ENCODE data around the gene GGN. TPM values are rescaled to one million over a fixed set of nuclear protein-coding genes. Genes with fewer than 3 reads are reported as not detected.
"Not testable (repeated sequence)": the region's sequence is repeated elsewhere in the genome, so short reads cannot be mapped to it uniquely, and the experiment has no call there.

GGN gene, protein sequence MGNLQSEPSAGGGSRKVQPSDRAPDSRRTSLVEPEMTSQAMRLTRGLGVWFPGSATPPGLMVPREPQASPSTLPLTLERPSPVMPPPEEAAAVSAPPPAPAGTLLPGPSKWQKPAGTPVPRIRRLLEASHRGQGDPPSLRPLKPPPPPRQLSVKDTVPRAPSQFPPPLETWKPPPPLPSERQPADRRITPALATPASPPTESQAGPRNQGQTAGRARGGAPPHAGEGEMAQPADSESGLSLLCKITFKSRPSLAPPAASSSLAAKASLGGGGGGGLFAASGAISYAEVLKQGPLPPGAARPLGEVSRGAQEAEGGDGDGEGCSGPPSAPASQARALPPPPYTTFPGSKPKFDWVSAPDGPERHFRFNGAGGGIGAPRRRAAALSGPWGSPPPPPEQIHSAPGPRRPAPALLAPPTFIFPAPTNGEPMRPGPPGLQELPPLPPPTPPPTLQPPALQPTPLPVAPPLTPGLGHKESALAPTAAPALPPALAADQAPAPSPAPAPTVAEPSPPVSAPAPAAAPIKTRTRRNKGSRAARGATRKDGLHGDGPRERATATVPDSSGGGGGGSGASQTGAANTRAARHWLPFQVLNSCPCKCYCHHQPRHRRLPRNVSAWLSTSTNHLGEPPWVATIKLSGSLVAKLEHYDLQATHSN
- 0.86 TPM for total RNA-seq

- DNase-seq (ENCODE audit: low spot score) = peak; percentile 89
These were observed at the start of gene GGN for GRCh38 chr19:38387550-38388348. Gene GGN, minus strand, starts transcription at chr19:38388034. Its CDS starts 773 bp downstream, at chr19:38387261.

- no peak for DNase-seq (ENCODE audit: low spot score)
These were observed 49.5 kb upstream of the GGN start for GRCh38 chr19:38437295-38437694.

- no peak for DNase-seq (ENCODE audit: low spot score)
These were observed 46.8 kb upstream of the GGN start for GRCh38 chr19:38434549-38435051.

GRCh38 chr19:38433268-38433733, 45.5 kb upstream of the GGN start, which contains the start of gene RYR1:
Gene RYR1, plus strand, starts transcription at chr19:38433691. Its CDS starts 139 bp downstream, at chr19:38433830.
- DNase-seq (ENCODE audit: low spot score) = no peak

DNA sequence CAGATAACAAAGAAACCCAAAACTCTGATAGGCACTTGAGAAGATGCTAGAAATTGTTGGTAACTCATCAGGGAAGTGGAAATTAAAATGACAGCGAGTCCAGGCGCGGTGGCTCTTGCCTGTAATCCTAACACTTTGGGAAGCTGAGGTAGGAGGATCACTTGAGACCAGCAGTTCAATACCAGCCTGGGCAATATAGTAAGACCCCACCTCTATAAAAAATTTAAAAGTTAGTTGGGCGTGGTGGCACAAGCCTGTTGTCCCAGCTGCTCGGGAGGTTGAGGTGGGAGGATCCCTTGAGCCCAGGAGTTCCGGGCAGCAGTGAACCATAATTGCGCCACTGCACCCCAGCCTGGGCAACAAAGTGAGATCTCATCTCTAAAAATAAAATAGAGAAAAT, 43.1 kb upstream of the GGN start:
- no peak for DNase-seq (ENCODE audit: low spot score)

DNA sequence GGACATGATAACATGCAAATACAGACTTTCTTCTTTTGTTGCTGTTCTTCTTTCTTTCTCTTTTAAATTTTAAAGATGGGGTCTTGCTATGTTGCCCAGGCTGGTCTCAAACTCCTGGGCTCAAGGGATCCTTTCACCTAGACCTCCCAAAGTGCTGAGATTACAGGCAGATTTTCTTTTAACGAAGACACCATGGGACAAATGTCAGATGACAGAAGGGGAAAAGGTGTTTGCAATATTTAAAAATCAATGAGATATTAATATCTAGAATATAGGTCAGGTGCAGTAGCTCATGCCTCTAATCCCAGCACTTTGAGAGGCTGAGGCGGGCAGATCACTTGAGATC, 42.0 kb upstream of the GGN start:
- DNase-seq (ENCODE audit: low spot score) = no peak

GRCh38 chr19:38429055-38429810, 41.4 kb upstream of the GGN start:
- DNase-seq (ENCODE audit: low spot score) = no peak

DNA sequence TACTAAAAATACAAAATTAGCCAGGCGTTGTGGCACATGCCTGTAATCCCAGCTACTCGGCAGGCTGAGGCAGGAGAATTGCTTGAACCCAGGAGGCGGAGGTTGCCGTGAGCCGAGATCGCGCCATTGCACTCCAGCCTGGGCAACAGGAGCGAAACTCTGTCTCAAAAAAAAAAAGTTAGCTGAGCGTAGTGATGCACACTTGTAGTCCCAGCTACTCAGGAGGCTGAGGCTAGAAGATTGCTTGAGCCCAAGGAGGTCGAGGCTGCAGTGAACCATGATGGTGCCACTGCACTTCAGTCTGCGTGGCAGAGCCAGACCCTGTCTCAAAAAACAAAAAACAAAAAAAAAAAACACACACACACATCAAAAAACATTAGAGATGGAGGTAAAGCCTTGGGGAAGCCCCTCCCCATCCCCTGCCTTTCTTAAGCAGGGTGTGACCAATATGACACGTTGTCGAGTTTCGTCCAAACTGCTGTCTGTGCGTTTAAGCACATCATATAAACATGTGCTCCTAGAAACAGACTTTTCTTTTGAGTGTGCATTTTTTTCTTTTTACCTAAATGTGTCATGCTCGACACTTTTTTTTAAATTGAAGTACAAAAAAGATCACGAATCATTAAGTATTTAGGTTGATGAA, 39.3 kb upstream of the GGN start:
- DNase-seq (ENCODE audit: low spot score) = not testable (repeated sequence)

DNA sequence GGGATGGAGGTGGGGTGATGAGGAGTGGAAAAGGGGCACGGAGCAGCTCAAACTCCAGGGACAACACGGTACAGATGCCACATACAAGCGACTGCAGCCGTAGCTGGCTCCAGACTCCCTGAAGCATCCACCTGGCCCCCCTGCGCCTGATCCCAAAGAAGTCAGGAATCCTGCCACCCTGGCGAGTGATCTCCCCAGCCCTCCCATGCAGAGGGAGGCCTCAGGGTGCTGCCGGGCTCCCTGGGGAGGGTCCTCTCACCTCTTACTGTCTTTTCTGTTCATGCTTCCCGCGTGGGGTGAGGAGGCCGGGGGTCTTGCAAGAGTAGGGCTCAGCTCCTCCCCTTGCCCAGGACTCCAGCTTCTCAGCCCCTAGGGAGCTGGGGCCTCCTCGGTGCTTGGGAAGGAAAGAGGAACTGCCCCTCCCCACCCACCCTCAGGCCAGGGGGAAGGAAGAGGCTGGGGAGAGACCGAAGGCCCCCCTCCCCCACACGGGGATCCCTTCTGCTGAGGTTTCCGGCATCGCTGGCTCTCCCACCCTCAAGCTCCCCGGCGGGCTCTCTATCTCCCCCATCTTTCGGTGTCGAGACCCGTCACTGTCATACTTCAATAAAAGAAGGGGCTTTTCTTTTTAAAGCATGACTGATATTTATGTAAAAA, 38.1 kb upstream of the GGN start, which contains the start of gene RASGRP4:
Gene RASGRP4, minus strand, starts transcription at position 410 of the 657 bp plus-strand sequence. Its CDS starts 128 bp downstream, at position 282.
- no peak for DNase-seq (ENCODE audit: low spot score)

DNA sequence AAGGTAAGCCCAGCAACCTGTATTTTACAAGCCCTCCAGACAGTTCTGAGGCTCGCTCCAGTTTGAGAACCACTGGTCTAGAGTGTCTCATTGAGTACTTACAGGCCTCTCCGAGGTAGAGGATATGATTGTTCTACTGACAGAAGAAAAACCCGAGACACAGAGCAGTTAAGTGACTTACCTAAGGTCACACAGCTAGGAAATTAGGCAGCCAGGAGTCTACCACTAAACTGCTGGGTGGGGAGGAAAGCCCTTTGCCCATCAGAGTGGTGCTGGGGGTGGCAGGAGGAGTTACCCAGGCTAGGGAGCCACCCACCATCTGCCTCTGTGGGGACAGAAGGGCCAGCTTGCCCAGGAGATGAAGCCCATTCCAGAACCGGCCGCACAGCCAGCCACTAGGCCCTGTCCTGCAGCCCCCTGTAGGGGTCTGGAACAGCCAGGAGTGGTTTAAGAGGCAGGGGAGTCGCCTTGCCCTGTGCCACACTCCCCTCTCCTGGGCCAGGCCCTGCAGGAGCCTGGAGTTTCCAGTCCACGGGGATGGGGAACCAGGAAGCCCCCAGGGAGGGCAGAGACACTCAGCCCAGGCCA, 37.5 kb upstream of the GGN start:
- DNase-seq (ENCODE audit: low spot score) = no peak

- no peak for DNase-seq (ENCODE audit: low spot score)
These were observed 36.4 kb upstream of the GGN start for GRCh38 chr19:38424272-38424671.

DNA sequence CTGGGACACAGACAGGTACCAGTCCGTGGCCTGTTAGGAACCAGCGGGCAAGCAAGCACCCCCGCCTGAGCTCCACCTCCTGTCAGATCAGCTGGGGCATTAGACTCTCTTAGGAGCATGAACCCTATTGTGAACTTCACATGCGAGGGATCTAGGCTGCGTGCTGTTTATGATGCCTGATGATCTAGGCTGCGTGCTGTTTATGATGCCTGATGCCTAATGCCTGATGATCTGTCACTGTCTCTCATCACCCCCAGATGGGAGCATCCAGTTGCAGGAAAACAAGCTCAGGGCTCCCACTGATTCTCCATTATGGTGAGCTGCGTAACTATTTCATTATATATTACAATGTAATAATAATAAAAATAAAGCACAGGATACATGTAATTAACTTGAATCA, 34.6 kb upstream of the GGN start:
- DNase-seq (ENCODE audit: low spot score) = no peak

- DNase-seq (ENCODE audit: low spot score) = no peak
These were observed 34.0 kb upstream of the GGN start for GRCh38 chr19:38421856-38422255.

GRCh38 chr19:38420935-38421334, 33.1 kb upstream of the GGN start:
- no peak for DNase-seq (ENCODE audit: low spot score)

DNA sequence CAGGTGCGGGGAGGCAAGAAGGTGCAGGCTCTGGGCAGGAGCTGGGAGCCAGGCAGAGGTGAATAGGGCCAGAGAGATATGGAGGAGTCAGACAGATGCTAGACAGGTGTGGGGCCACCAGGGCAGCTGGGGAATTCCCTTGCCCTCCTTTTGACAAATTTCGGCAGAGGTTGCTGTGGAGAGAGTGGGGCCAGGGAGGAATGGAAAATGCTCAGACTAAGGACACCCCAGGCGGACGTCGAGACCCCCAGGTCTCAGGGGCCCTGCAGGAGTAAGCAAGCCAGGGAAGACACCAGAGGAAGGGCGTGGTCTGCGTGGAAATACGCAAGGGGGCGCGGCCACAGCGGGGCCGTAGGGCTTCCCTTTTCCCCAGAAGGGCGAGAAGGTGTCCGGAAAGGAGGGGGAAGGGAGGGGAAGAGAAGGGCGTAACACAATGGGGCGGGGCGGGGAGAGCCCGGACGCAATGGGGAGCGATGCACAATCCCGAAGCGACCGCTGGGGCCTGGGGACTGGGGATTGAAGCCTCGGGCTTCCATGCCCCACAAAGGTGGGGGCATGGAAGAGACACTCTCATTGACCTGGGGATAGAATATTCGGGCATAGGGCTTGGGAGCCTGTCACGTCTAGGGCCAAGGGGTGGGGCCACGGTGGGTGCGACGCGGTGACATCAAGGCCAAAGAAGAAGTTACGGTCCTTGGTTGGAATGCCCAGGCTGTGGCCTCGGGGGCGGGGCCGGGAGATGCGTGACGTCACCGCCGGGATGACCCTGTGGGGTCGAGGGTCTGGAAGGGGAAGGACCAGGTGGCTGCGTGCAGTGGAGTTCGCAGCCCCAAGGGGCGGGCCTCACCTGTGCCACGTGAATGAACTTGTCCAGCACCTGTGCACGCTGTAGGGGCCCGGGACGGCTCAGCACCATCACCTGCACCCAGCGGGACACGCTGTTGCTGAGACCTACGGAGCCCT, 30.0 kb upstream of the GGN start:
- peak; percentile 76 for DNase-seq (ENCODE audit: low spot score)

DNA sequence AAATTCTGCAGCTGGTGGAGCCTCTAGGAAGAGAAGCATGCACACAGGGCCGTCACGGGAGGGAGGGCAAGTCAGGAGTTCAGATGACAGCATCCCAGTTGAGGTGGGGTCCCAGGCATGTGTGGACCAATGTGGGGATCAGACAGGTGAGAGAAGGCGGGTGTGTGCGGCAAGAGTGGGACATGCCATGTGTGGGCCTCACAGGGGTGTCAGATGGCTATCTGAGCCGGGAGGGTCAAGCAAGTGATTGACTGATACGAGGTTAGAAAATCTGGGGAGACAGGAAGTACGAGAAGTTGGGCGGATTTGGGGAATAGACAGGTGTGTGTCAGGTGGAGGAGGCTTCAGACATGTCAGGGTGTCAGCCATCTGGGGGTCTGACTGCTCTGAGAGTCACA, 29.3 kb upstream of the GGN start:
- DNase-seq (ENCODE audit: low spot score) = no peak

GRCh38 chr19:38413416-38413815, 25.6 kb upstream of the GGN start:
- no peak for DNase-seq (ENCODE audit: low spot score)

DNA sequence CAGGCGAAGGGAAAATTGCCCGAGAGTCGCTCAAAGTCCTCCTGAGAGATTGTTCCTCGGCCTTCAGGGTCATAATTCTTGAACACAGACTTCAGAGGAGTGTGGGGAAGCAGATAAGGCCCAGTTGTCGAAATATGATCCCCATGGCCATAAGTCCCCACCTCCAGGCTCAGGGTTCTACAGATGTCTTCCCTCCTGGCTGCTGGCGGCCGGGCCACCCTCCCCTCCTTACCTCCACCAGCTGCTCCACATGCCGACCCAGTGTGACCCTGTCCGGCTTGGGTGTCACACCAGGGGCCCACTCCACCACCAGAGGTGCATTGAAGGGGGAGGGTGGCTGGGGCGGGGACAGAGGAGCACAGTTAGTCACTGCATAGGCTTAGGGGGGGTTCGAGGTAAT, 25.1 kb upstream of the GGN start:
- no peak for DNase-seq (ENCODE audit: low spot score)

GRCh38 chr19:38412491-38412890, 24.7 kb upstream of the GGN start:
- no peak for DNase-seq (ENCODE audit: low spot score)
